Adipose tissue (tissue), 3 donors: ENCODE results near the gene GRM1. TPM values are rescaled to one million over a fixed set of nuclear protein-coding genes. Genes with fewer than 3 reads are reported as not detected.

Experiments
- H3K27ac ChIP-seq: one replicate; pipeline ENCODE4 v1.5.1; 2013; ENCODE audit warnings: low read depth, low read length
- WGBS, 3 donors: extraction: QIAGEN DNeasy Blood & Tissue Kit; methylation state at CpG; one replicate each; pipeline ENCODE4 v1.1.7; 2013; 5-methylcytosine and 5-hydroxymethylcytosine counted together
- polyA plus RNA-seq, 3 donors: library from polyadenylated mRNA; stranded (reverse); fragments of 200-250 nt; gene quantifications; one replicate each; pipeline ENCODE4 v1.2.3, GENCODE V29; 2013
- donor health status: healthy with polysubstance abuse.
- donor health status: Bipolar disorder and iron deficiency.
- donor health status: healthy.

Gene GRM1
- polyA plus RNA-seq, 3 donors = 0.02 to 0.11 TPM; not detected in 1

DNA sequence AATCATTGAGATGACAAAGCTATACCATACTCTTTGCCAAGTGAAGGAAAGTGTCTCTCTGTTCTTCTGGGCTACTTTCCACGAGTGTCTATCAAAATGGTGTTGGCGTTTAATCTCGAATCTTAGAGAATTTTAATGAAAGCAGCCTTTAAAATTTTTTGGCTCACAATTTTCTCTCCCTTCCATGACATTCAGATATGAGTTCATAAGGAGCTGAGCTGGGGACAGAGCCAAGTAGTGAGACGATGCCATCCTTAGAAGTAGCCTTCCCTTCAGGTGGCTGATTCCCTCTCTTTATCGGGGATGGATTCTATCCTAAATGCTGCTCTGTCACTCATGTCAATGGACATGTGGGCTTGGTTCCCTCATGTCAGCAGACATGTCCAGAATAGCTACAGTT lies 132.8 kb downstream of the GRM1 start:
- 77 to 78% (median 77%) methylated on average over 5 of the region's 5 CpGs for WGBS, 3 donors
- H3K27ac ChIP-seq = no peak overlapping the region

DNA sequence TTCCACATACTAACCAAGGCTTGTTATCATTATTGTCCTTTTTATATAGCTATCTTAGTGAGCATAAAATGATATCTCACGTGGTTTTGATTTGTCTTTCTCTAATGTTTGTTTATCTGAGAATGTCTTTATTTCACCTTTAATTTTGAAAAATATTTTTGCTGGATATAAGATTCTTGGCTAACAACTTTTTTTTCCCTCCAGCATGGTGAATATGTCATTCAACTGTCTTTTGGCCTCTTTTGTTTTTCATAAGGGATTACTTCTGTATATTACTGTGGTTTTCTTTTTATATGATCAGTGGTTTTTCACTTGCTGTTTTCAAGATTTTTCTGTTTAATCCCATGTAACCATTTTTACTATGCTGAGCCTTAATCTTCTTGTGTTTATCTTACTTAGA lies 141.0 kb downstream of the GRM1 start:
- no peak overlapping the region for H3K27ac ChIP-seq
- WGBS, 3 donors = 70 to 85% (median 83%) methylated on average over 1 of the region's 1 CpG

DNA sequence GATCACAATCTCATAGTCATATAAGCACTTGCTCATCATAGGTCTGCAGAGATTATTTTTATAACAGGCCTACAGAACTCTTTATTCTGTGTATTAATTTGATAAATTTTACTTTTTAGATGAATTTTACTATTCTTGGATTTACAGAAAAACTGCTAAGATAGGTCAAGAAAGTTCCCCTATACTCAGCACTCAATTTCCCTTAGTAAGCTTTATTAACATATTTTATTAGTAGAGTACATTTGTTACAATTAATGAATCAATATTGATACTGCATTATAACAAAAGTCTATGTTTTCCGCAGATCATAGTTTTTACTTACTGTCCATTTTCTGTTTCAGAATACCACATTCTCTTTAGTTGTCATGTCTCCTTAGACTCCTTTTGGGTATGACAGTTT lies 148.9 kb downstream of the GRM1 start:
- 90 to 96% (median 95%) methylated on average over 1 of the region's 1 CpG for WGBS, 3 donors
- no peak overlapping the region for H3K27ac ChIP-seq

DNA sequence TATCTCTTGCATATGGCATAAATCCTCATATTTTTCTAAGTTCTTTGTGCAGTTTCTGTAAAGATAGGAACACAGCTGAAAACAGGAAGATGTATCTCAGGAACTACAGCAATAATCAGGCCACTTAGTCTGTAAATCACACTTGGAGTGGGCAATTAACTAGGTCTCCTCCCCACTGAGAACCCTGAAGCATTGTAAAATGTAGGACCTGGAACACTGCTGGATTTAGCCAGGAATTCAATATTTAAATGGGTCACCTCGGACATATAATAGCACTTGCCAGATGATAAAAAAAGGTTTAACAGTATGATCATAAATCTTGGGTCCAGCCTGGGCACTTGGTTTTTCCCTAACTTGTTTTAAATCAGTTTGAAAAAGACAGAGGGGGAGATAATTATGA lies 155.0 kb downstream of the GRM1 start:
- H3K27ac ChIP-seq = no peak overlapping the region
- WGBS, 3 donors = 36 to 54% (median 46%) methylated on average over 1 of the region's 1 CpG

DNA sequence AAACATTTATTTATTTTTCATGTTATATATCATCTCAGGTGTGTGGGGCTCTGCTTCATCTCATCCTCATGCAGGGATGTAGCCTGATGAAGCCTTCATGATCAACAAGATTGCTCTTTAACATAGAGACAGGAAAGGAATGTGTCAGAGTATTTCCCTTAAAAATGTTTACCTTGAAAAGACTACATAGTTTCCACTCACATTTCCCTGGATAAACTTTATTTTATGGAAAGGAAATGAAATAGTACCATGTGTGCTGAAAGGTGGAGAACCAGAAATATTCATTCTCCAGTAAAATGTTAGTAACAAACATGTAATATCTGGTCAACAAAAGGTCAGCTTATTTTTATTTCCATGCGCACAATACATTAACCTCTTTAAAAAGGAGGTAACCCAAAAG lies 155.8 kb downstream of the GRM1 start:
- H3K27ac ChIP-seq = no peak overlapping the region
- 87 to 92% (median 88%) methylated on average over 1 of the region's 1 CpG for WGBS, 3 donors

DNA sequence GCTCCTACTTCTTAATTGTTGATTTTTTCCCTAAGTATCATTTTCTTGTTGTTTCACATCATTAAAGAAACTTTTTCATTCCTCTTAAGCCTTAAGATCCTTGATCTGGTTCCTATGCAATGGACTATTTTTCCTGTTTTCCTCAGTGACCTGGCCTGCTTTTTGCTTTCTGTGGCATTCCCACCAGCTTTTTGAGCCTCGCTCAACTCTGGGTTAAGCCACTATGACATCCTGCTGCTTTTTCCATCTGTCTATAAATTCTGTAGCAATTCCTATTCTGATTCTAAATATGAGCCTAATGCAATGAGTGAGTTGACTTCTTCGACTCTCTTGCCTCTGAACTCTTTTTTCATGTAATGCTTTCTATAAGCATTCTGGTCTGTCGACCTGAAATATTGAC lies 160.3 kb downstream of the GRM1 start:
- no peak overlapping the region for H3K27ac ChIP-seq
- WGBS, 3 donors = 58 to 85% (median 77%) methylated on average over 3 of the region's 3 CpGs

DNA sequence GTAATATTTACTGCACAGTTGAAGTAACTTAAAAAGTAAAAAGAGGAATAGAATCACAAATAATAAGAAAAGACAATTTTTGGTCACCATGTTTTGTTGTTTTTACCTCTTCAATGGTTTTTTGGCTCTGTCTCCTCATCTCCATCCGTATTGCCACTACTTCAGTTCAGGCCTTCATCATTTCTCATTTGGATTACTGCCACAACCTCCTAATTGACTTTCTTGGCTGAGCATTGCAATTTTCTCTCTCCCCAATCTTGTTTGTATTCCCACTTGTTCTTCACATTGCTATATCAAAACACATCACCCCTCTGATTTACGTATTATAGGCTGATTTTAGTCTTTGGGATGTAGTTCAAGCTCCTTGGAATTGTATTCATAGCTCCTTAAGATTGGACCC lies 161.7 kb downstream of the GRM1 start:
- WGBS, 3 donors = 76 to 84% (median 81%) methylated on average over 2 of the region's 2 CpGs
- no peak overlapping the region for H3K27ac ChIP-seq

DNA sequence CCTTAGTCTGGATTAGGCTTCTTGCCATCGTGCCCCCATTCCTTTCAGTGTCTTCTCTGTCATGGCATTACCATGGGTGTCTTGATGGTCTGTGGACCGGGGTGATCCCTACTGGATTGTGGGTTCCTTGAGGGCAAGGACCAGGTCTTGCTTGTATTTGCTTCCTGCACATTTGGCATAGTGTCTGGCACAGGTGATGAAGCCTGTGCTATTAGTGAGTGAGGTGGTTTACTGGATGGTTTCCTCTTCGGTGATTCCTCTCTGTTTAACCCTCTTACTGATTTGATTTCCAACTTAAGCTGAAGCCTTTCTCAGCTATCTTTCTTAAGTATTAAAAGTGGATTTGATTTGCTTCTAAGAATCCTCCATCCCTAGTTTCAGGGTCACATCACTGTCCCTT lies 162.3 kb downstream of the GRM1 start:
- 71 to 86% (median 84%) methylated on average over 3 of the region's 3 CpGs for WGBS, 3 donors
- no peak overlapping the region for H3K27ac ChIP-seq

DNA sequence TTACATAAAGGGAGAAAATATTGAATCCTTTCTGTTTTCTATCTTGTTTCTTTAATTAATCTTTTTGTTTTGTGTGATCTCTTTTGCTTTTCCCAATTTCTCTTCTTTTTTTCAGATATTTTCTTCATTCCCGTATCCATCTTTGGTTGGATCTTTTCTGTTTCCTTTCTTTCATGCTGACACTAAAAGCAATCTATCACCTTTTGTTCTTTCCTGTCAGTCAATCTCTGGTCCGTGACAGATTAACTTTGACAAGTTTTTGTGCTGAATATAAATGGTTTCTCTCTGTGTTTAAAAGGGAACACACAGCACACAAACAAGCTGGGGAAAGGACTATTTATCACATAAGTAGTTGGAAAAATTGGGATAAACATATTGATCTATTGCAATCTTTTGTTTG lies 162.8 kb downstream of the GRM1 start:
- no peak overlapping the region for H3K27ac ChIP-seq
- WGBS, 3 donors = 22 to 59% (median 58%) methylated on average over 2 of the region's 2 CpGs

DNA sequence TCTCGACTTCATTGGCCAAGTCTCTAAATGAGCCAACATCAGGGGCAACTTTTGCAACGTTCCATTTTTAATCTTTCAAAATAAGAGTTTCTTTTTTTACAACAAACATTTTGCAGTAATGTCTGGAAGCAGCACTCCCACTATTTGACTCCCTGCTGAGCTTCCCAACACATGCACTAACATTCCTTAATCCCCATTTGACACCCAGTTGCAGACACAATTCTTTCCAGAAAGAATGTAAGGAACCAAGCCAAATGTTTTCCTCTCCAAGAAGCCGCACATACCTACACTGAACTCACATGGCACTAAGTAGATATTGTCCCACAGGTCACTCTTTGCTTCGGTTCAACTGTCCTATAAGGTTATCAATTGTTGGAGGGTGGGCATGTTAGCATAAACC lies 165.6 kb downstream of the GRM1 start:
- no peak overlapping the region for H3K27ac ChIP-seq
- 49 to 64% (median 61%) methylated on average over 4 of the region's 4 CpGs for WGBS, 3 donors

DNA sequence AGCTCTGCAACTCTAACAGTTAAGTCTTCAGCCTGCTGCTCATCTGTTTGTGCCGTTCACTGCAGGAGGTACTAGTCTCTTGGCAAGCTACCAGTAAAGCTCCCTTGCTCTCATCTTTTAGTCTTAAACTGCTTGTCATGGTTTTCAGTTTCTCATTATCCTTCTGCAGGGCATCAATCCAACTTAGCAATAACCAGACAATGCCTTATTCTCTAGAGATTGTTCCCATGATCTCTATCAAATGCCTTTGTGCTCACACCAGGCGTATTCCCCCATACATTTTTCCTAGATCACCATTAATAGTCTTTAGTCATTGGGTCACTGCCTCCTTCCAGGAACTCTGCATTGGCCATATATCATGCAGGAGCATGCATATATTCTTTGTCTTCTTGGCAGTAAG lies 171.3 kb downstream of the GRM1 start:
- H3K27ac ChIP-seq = no peak overlapping the region
- WGBS, 3 donors = 45 to 54% (median 53%) methylated on average over 2 of the region's 2 CpGs

DNA sequence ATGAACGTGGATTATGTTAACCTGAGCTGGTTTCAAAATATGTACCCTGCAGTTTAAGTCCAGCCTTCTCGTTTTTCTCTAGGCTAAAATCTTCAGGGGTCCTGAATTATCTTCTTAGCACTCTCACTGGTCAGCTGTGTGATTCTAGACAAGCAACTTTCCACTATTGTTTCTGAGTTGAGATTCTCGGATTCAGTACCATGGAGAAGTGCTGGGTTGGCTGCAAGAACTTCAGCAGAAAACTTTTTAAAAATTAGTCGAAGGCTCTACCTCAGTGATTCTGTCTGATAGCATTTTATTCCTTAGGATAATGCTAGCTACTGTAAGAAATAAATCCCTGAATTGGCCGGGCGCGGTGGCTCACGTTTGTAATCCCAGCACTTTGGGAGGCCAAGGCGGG lies 173.7 kb downstream of the GRM1 start:
- WGBS, 3 donors = 71 to 82% (median 79%) methylated on average over 9 of the region's 9 CpGs

DNA sequence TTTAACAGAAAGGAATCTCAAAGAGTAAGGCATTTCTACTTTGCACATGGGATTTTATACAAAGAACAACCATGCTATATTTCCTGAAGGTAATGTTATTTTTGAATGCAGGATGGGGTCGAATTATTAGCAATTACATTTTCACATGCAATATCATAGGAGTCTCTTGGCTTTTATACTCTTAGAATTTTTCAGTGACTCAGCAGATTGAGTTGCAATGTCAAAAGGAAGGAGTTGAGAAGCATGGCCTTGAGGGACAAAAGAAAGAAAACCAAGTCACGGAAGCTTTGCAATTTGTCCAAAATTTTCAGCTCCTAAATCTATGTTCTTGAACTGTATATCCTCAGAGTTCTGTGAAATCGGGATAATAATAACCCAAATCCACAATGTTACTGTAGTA lies 181.1 kb downstream of the GRM1 start:
- WGBS, 3 donors = 62 to 86% (median 82%) methylated on average over 3 of the region's 3 CpGs
- no peak overlapping the region for H3K27ac ChIP-seq

More for the DNA sequence above, 173.7 kb downstream of the GRM1 start:
- no peak overlapping the region for H3K27ac ChIP-seq

DNA sequence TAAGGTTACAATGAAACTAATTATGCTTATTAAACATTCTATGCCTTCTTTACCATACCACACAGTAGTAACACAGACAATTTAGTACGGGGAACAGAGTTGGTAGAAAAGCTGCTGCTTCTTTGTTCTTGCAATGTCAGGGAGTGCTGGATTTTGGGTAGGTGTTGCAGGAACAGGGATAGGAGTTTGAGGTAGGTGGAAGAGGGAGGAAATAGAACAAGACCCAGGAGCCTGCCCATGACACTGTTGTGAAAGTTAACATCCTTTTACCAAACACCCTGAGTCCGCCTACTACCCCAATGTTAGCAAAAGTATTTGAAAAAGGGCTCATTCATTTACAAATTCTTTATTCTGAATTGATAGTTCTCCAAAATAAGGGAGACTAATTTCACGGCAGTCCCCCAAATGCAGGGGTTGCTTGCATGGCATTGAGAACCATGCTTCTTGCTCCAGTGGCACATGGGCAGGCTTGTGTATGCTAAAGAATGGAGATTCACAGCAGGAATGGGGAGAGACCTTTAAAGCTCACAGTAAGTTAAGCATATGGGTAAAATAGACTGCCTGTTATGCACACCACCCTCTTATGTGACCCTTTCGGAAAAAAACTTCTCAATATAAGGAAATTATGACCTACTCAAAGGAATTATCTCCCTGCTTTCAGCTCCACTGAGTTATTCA lies 181.7 kb downstream of the GRM1 start:
- 63 to 85% (median 84%) methylated on average over 4 of the region's 4 CpGs for WGBS, 3 donors

DNA sequence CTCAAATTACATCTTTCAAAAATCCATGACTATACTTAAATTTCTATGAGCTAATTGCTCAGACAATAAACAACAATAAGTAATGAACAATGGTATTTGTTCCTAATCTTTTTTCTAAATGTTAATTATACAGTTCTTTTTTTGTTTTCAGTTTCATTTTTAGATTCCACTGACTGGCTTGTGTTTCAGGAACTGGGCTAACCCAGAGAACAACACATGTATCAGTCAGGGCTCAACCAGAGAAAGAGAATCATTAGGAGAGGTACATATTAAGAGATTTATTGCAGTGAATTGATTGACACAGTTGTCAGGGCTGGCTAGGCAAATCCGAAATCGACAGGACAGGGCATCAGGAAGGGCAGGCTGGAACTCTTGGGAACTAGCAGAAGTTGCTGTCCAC lies 182.8 kb downstream of the GRM1 start:
- 62 to 76% (median 71%) methylated on average over 2 of the region's 2 CpGs for WGBS, 3 donors
- H3K27ac ChIP-seq = no peak overlapping the region

More for the DNA sequence above, 181.7 kb downstream of the GRM1 start:
- no peak overlapping the region for H3K27ac ChIP-seq

DNA sequence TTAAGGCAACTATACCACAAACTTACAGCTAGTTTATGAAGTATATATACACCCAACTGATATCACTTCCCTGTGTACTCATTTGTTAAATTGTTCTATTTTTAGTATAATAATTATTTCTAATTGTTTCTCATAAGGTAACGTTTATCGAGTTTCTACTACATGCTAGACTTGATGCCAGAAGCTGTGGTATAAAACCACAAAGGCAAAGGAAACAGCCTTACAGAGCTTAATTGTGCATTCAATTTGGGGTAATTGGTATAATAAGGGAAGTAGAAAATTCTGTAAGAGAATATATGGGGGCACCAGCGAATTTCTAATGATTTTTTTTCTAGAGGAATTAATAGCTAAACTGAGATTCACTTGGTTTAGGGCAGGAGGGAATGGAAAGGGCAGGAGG lies 183.9 kb downstream of the GRM1 start:
- WGBS, 3 donors = 44 to 58% (median 48%) methylated on average over 3 of the region's 3 CpGs
- H3K27ac ChIP-seq = no peak overlapping the region

DNA sequence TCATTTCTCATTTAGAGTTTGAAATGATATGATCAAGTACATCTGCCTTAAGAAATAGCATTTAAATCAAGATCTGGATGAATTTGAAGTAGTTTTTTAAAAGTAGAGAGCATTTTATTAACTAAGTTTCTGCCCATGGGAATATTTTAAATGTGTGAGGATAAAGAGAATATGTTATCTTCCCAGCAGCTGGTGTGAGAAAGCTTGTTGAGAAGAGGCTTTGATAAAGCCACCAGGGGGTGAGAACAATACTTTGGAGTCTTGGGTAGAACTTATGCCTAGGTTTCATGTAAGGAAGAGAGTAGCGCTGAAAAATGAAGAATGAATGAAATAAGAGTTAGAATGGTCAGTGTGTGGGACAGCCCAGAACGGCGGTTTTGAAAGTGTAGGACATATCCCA lies 190.2 kb downstream of the GRM1 start:
- 71 to 85% (median 81%) methylated on average over 3 of the region's 3 CpGs for WGBS, 3 donors

DNA sequence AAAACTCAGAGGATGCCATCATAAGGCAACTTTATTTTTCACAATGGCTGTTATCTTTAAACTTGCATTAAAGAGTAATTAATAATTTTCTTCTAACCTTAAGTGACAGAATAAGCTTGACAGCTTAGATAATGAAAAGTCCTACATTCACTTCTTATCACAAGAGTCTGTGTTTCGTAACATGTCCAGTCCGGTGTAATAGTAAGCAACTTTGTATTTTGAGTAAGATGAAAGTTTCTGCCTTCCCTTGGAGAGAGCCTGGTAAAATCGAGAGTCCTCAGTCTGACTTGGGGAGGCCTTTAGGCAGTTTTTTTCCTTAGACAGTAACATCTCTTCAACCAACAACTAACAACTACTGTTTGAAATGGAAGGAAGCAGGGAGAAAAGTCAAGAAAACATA lies 195.6 kb downstream of the GRM1 start:
- WGBS, 3 donors = 16 to 58% (median 54%) methylated on average over 3 of the region's 3 CpGs
- no peak overlapping the region for H3K27ac ChIP-seq

More for the DNA sequence above, 190.2 kb downstream of the GRM1 start:
- no peak overlapping the region for H3K27ac ChIP-seq

DNA sequence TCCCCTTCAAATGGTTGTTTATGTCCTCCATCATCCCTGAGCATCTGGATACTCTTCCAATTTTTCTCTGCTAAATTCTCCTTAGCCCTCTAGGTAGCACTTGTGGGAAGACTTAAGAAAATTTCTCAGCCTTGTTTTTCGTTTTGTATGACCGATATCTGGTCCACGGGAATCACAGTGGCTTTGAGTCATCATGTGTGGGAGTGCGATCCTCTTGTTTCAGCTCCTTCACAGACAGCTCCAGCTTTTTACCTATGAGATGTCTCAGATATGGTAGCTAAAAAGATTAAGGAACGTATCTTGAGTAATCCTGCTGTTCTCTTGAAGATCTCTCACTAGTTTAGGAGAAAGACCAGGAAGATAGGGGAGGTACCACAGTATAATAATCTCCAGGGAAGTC lies 196.1 kb downstream of the GRM1 start:
- H3K27ac ChIP-seq = no peak overlapping the region
- WGBS, 3 donors = 65 to 83% (median 76%) methylated on average over 5 of the region's 5 CpGs

DNA sequence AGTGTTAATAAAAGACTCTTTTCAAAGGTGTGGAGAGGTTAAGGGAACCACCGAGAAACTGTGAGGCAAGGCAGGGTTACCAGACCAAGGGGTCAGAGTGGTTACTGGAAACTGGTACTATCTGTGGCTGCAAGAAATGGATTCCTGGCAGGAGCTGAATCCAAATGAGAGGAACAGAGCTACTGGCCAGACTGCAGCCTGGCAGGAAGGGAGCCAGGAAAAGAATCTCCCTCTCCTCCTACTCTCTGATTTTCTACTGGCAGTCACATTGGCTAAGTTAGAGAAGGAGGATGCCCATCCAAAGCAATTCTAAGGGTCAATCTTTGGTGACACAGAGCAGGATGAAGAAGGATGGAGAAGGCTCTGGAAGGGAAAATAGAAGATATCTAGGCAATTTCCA lies 211.5 kb downstream of the GRM1 start:
- no peak overlapping the region for H3K27ac ChIP-seq
- 56 to 80% (median 65%) methylated on average over 1 of the region's 1 CpG for WGBS, 3 donors

DNA sequence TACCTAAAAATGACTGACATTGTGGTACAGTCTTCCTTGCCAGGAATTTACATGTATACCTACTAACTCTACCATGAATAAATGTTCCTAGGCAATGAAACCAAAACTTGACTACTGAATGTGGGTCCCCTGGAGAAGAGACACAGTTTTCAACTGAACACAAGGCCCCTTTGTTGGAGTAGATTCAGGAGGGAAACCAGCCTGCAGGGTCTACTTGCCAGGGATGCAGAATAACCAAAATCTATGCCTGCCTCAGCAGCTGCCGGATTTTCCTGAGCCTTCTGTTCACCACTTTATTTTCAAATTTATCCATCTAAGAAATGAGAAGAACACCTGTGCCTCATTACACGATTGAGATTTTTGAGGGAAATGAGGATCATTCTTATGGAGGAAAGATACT lies 211.9 kb downstream of the GRM1 start:
- WGBS, 3 donors = 55 to 92% (median 86%) methylated on average over 2 of the region's 2 CpGs

More for the DNA sequence above, 211.9 kb downstream of the GRM1 start:
- no peak overlapping the region for H3K27ac ChIP-seq
